Neural cell (in vitro differentiated cells): ENCODE measurements around the gene ACR. TPM values are rescaled to one million over a fixed set of nuclear protein-coding genes. Genes with fewer than 3 reads are reported as not detected.

Experiments used
- H2AFZ ChIP-seq: fragments of 200-600, 300-800 bp; sonication (generic), shearing (Covaris generic); 2 replicates; pipeline ENCODE4 v1.6.0; 2014; ENCODE audit warnings: low read depth, mild to moderate bottlenecking, antibody characterized with exemption, low read length, moderate library complexity
- H3F3A ChIP-seq: fragments of 200-600 bp; shearing (Covaris generic); 2 replicates; pipeline ENCODE4 v1.6.1; 2016; ENCODE audit warnings: mild to moderate bottlenecking, moderate library complexity, mixed read lengths, antibody characterized with exemption, low read length; ENCODE audit not compliant: insufficient read depth, poor library complexity, severe bottlenecking
- H3K27ac ChIP-seq: fragments of 200-600, 300-800 bp; sonication (generic), shearing (Covaris generic); 2 replicates; pipeline ENCODE4 v1.5.1; 2014; ENCODE audit warnings: mild to moderate bottlenecking, low read length, moderate library complexity
- H3K27me3 ChIP-seq: fragments of 300-800, 200-600 bp; sonication (generic), shearing (Covaris generic); 2 replicates; pipeline ENCODE4 v1.6.0; 2014; ENCODE audit warnings: mild to moderate bottlenecking, low read depth, low read length, moderate library complexity; ENCODE audit not compliant: insufficient read depth
- H3K36me3 ChIP-seq: fragments of 300-800, 200-600 bp; sonication (generic), shearing (Covaris generic); 2 replicates; pipeline ENCODE4 v1.5.1; 2014; ENCODE audit warnings: mild to moderate bottlenecking, antibody characterized with exemption, low read length, moderate library complexity; ENCODE audit not compliant: insufficient read depth
- H3K4me2 ChIP-seq: fragments of 300-800, 200-600 bp; sonication (generic), shearing (Covaris generic); 2 replicates; pipeline ENCODE4 v1.6.0; 2014; ENCODE audit warnings: mild to moderate bottlenecking, low read length
- H3K4me3 ChIP-seq: fragments of 300-800, 200-600 bp; sonication (generic), shearing (Covaris generic); 2 replicates; pipeline ENCODE4 v1.5.1; 2014; ENCODE audit warnings: mild to moderate bottlenecking, low read length, moderate library complexity
- H3K79me2 ChIP-seq: fragments of 200-600 bp; shearing (Covaris generic); replicated peaks from 2 replicates; pipeline ENCODE4 v1.6.0; 2014; ENCODE audit warnings: mild to moderate bottlenecking, low read length, moderate library complexity; ENCODE audit not compliant: insufficient read depth
- H3K9ac ChIP-seq: fragments of 300-800, 200-600 bp; sonication (generic), shearing (Covaris generic); 2 replicates; pipeline ENCODE4 v1.6.1; 2016; ENCODE audit warnings: mild to moderate bottlenecking, low read length, mixed read lengths
- H3K9me2 ChIP-seq: fragments of 200-600 bp; shearing (Covaris generic); 2 replicates; pipeline ENCODE4 v1.6.1; 2016; ENCODE audit warnings: mild to moderate bottlenecking, low read length, mixed read lengths; ENCODE audit not compliant: insufficient read depth
- H3K9me3 ChIP-seq: fragments of 200-600, 300-800 bp; sonication (generic), shearing (Covaris generic); 2 replicates; pipeline ENCODE4 v1.6.1; 2016; ENCODE audit warnings: mild to moderate bottlenecking, mixed run types, low read length, moderate library complexity, mixed read lengths
- H4K20me1 ChIP-seq: fragments of 200-600 bp; shearing (Covaris generic); 2 replicates; pipeline ENCODE4 v1.6.1; 2016; ENCODE audit warnings: mild to moderate bottlenecking, mixed run types; ENCODE audit not compliant: insufficient read depth
- EP300 ChIP-seq: fragments of 450-650 bp; conservative IDR thresholded peaks from 2 replicates; pipeline ENCODE4 v1.6.1; 2014; ENCODE audit warnings: antibody characterized with exemption, mild to moderate bottlenecking, moderate library complexity; ENCODE audit not compliant: poor library complexity, severe bottlenecking
- EZH2 ChIP-seq: fragments of 200-600, 300-800 bp; shearing (Covaris generic), sonication (generic); IDR thresholded peaks from 2 replicates; pipeline ENCODE4 v1.6.1; 2014; ENCODE audit warnings: antibody characterized with exemption, low read length, borderline replicate concordance, mild to moderate bottlenecking; ENCODE audit not compliant: insufficient read depth, poor library complexity, severe bottlenecking
- MXI1 ChIP-seq: fragments of 450-650 bp; conservative IDR thresholded peaks from 2 replicates; pipeline ENCODE4 v1.6.1; 2014; ENCODE audit warnings: antibody characterized with exemption, mild to moderate bottlenecking; ENCODE audit not compliant: poor library complexity, severe bottlenecking
- POLR2AphosphoS5 ChIP-seq: IDR thresholded peaks from 2 replicates; pipeline ENCODE4 v1.6.1; 2012
- RAD21 ChIP-seq: fragments of 450-650 bp; conservative IDR thresholded peaks from 2 replicates; pipeline ENCODE4 v1.6.1; 2014; ENCODE audit warnings: antibody characterized with exemption, mild to moderate bottlenecking, moderate library complexity
- REST ChIP-seq: IDR thresholded peaks from 2 replicates; pipeline ENCODE4 v1.6.1; 2012; ENCODE audit warnings: borderline replicate concordance
- SMC3 ChIP-seq: fragments of 450-650 bp; conservative IDR thresholded peaks from 2 replicates; pipeline ENCODE4 v1.6.1; 2014; ENCODE audit warnings: antibody characterized with exemption, mild to moderate bottlenecking, moderate library complexity; ENCODE audit not compliant: poor library complexity
- TAF1 ChIP-seq: IDR thresholded peaks from 2 replicates; pipeline ENCODE4 v1.6.1; 2012; ENCODE audit warnings: low read depth
- polyA plus RNA-seq: library from polyadenylated mRNA; depleted of rRNA; stranded (reverse); fragments of >200 nt; gene quantifications from 2 replicates; pipeline ENCODE4 v1.2.3, GENCODE V29; 2014
- TF ChIP-seq, protein P1 (sequence below): fragments of 450-650 bp; IDR thresholded peaks from 2 replicates; pipeline ENCODE4 v1.5.1; 2014; ENCODE audit warnings: antibody characterized with exemption, mild to moderate bottlenecking, moderate library complexity; ENCODE audit not compliant: poor library complexity, severe bottlenecking

The ACR gene
- polyA plus RNA-seq, 1 donor from 2014 or later = not detected

DNA sequence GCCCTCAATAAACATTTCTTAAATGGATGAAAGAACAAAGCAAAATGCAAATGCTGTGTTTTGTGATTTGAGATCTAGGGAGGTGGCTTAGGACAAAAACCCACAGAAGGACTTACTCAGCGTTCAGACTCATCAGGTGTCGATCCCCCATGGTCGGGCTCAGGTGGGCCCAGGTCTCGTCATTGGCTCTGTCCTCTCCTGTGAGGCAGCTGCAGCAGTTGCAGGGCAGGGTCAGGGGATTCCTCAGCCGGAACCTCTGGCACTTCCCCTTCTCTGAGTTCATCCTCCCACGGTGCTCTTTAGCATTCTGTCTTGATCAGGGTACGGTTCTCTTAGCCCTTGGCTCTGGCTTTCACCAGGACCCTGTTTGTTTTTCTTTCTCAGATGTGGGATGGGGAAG, 14.0 kb upstream of the ACR start:
- no peak for TF ChIP-seq EP300
- TF ChIP-seq POLR2AphosphoS5 = no peak
- no peak for TF ChIP-seq RAD21
- no peak for TF ChIP-seq REST
- TF ChIP-seq, protein P1, sequence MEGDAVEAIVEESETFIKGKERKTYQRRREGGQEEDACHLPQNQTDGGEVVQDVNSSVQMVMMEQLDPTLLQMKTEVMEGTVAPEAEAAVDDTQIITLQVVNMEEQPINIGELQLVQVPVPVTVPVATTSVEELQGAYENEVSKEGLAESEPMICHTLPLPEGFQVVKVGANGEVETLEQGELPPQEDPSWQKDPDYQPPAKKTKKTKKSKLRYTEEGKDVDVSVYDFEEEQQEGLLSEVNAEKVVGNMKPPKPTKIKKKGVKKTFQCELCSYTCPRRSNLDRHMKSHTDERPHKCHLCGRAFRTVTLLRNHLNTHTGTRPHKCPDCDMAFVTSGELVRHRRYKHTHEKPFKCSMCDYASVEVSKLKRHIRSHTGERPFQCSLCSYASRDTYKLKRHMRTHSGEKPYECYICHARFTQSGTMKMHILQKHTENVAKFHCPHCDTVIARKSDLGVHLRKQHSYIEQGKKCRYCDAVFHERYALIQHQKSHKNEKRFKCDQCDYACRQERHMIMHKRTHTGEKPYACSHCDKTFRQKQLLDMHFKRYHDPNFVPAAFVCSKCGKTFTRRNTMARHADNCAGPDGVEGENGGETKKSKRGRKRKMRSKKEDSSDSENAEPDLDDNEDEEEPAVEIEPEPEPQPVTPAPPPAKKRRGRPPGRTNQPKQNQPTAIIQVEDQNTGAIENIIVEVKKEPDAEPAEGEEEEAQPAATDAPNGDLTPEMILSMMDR = no peak
- no peak for TF ChIP-seq EZH2
- no peak for TF ChIP-seq MXI1
- no peak for TF ChIP-seq TAF1
- no peak for TF ChIP-seq SMC3
- Histone ChIP-seq H3K9me2 (no peaks in the 10 kb centered on the region), H3K27ac (no peak overlapping the region), H3K9me3 (no peaks in the 10 kb centered on the region), H4K20me1 (no peaks in the 10 kb centered on the region), H2AFZ (no peak overlapping the region), H3K27me3 (peaks cover 15% of the 10 kb centered on the region), H3K4me2 (no peak overlapping the region), H3K36me3 (no peaks in the 10 kb centered on the region), H3F3A (no peaks in the 10 kb centered on the region), H3K9ac (no peak overlapping the region), H3K79me2 (no peaks in the 10 kb centered on the region), H3K4me3 (no peak overlapping the region)

GRCh38 chr22:50724616-50725015, 13.4 kb upstream of the ACR start:
- Histone ChIP-seq H3K27ac (no peak overlapping the region), H4K20me1 (no peaks in the 10 kb centered on the region), H3K4me2 (no peak overlapping the region), H3K9me2 (no peaks in the 10 kb centered on the region), H2AFZ (no peak overlapping the region), H3K27me3 (peaks cover 8% of the 10 kb centered on the region), H3F3A (no peaks in the 10 kb centered on the region), H3K9ac (no peak overlapping the region), H3K79me2 (no peaks in the 10 kb centered on the region), H3K9me3 (no peaks in the 10 kb centered on the region), H3K36me3 (no peaks in the 10 kb centered on the region), H3K4me3 (no peak overlapping the region)
- TF ChIP-seq SMC3 (no peak), REST (no peak)
- TF ChIP-seq, protein P1 = no peak
